Lung (tissue), 16 donors: Measurements from ENCODE around the gene PRKX. TPM values are rescaled to one million over a fixed set of nuclear protein-coding genes. Genes with fewer than 3 reads are reported as not detected.

Source experiments
- ATAC-seq: fragments of 200-7000 bp; cut with Tn5 transposase; one replicate; pipeline ENCODE4 v1.9.1; 2020; ENCODE audit warnings: moderate number of reproducible peaks; ENCODE audit not compliant: insufficient read depth, low FRiP score
- DNase-seq, 3 donors: peaks; one replicate each; pipeline ENCODE4 v3.0.0-alpha.2; 2013 to 2017
- H3K27ac ChIP-seq, 2 donors: one replicate each; pipeline ENCODE4 v1.5.1; 2013; ENCODE audit warnings: mild to moderate bottlenecking in 2 of 2, moderate library complexity in 2 of 2, control low read depth in 1 of 2, inconsistent platforms in 1 of 2, low read depth in 1 of 2, low read length in 1 of 2
- H3K27me3 ChIP-seq, 3 donors: one replicate each; pipeline ENCODE4 v1.5.1; 2013; ENCODE audit warnings: low read length in 2 of 3; ENCODE audit not compliant: control insufficient read depth in 3 of 3, insufficient read depth in 3 of 3
- H3K36me3 ChIP-seq, 4 donors: one replicate each; pipeline ENCODE4 v1.5.1; 2013; ENCODE audit warnings: low read length in 4 of 4, mild to moderate bottlenecking in 1 of 4, moderate library complexity in 1 of 4; ENCODE audit not compliant: control insufficient read depth in 4 of 4, insufficient read depth in 4 of 4
- H3K4me1 ChIP-seq, 5 donors: one replicate each; pipeline ENCODE4 v1.5.1; 2013; ENCODE audit warnings: low read length in 5 of 5, mild to moderate bottlenecking in 2 of 5, moderate library complexity in 1 of 5; ENCODE audit not compliant: control insufficient read depth in 5 of 5, insufficient read depth in 5 of 5
- H3K4me3 ChIP-seq: one replicate; pipeline ENCODE4 v1.5.1; 2013; ENCODE audit warnings: mild to moderate bottlenecking, control low read depth, moderate library complexity
- H3K9ac ChIP-seq, 2 donors: one replicate each; pipeline ENCODE4 v1.5.1; 2013; ENCODE audit warnings: low read length in 2 of 2, control low read depth in 1 of 2; ENCODE audit not compliant: insufficient read depth in 1 of 2
- H3K9me3 ChIP-seq, 4 donors: one replicate each; pipeline ENCODE4 v1.5.1; 2013; ENCODE audit warnings: low read length in 3 of 4, mild to moderate bottlenecking in 1 of 4, moderate library complexity in 1 of 4; ENCODE audit not compliant: control insufficient read depth in 4 of 4, insufficient read depth in 3 of 4
- CTCF ChIP-seq: IDR thresholded peaks from 2 replicates; pipeline ENCODE4 v1.5.1; 2012; ENCODE audit warnings: mild to moderate bottlenecking; ENCODE audit errors: control extremely low read depth, extremely low read depth
- WGBS, 2 donors: extraction: QIAGEN DNeasy Blood & Tissue Kit; methylation state at CpG; one replicate each; pipeline ENCODE4 v1.1.7; 2013; 5-methylcytosine and 5-hydroxymethylcytosine counted together
- long read RNA-seq, 5 donors: transcript quantifications; one replicate each; lab custom pipeline, GENCODE V29; 2026
- polyA plus RNA-seq, 2 donors: library from polyadenylated mRNA; stranded (reverse); fragments of 200-250 nt; gene quantifications; one replicate each; pipeline ENCODE4 v1.2.1, GENCODE V29; 2013
- total RNA-seq, 2 donors: library from RNA; depleted of rRNA in 1 of 2; stranded (reverse); fragments of >200 nt in 1 of 2; gene quantifications; one replicate each; pipeline ENCODE4 v1.2.1, GENCODE V29; 2014 to 2021
- donor health status: control.
- donor health status: control.
- donor health status: Bipolar disorder and iron deficiency.
- donor health status: healthy.
- donor health status: DM: yes; HTN: yes; CAD: no.

PRKX gene
- 10 to 100 TPM; 11.0 to 16.3 TPM for total RNA-seq
- polyA plus RNA-seq: 1 to 10 TPM; 5.5 to 6.0 TPM
- long read RNA-seq, donor 1, full-length matches to known transcripts: 1 of 1 reads
- long read RNA-seq, donor 1, partial matches to known transcripts: 0 of 1 reads
- long read RNA-seq, donor 1, other reads (novel, unspliced or antisense): 0 of 1 reads
- long read RNA-seq, donor 2, full-length matches to known transcripts: 1 of 1 reads
- long read RNA-seq, donor 2, partial matches to known transcripts: 0 of 1 reads
- long read RNA-seq, donor 2, other reads (novel, unspliced or antisense): 0 of 1 reads
- long read RNA-seq, donor 3, full-length matches to known transcripts: 1 of 1 reads
- long read RNA-seq, donor 3, partial matches to known transcripts: 0 of 1 reads
- long read RNA-seq, donor 3, other reads (novel, unspliced or antisense): 0 of 1 reads
- long read RNA-seq, donor 4: 0 reads
- long read RNA-seq, donor 5, full-length matches to known transcripts: 5 of 5 reads
- long read RNA-seq, donor 5, partial matches to known transcripts: 0 of 5 reads
- long read RNA-seq, donor 5, other reads (novel, unspliced or antisense): 0 of 5 reads

DNA sequence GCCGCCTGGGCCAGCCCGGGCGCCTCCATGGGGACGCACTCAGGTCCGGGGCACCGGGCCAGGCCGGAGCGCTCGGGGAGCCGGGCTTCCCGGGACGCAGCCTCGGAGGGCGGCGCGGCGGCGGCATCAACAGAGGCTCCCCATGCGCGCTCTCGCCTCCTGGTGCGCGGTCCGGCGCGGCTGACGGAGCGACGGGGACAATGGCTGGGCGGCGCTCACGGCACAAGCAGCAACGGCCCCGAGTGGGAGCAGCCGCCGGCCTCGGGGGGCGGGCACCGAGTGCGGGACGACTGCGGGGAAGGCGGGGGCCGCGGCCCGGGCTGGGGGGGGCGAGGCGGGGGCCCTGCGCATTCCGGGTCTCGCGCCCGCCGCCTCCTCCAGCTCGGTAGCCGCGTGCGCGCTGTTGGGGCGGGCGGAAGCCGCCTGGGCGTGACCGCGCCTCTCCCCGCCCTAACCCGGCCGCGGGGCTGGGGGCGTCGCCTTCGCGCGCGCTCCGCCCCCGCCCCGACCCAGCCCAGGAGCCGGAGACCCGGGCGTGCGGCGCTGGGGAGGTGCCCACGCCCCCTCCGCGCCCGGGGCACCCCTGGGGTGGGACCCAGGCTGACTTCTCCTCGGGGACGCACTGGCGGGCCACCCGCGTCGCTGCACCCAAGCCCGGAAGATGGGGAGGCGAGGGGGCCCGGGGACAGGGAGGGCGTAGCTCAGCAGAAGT, at the start of gene PRKX:
TSS of gene PRKX (minus strand) at position 425 of the 712 bp plus-strand sequence. CDS start at position 29, 396 bp downstream.
- Histone ChIP-seq H3K9ac (peak within 1 kb of the TSS in 1 of 2 donors; percentile 32), H3K4me1 (peaks cover 0 to 18% (median 0%) of the 10 kb centered on the region in 5 donors), H3K4me3 (peak within 1 kb of the TSS; percentile 71), H3K9me3 (no peaks in the 10 kb centered on the region), H3K36me3 (no peaks in the 10 kb centered on the region), H3K27me3 (peaks cover 0 to 36% (median 7%) of the 10 kb centered on the region in 3 donors), H3K27ac (peak within 1 kb of the TSS; percentile 56 to 79)
- ATAC-seq (peak; percentile 89), DNase-seq (peak; percentile 62 to 80 (median 70))
- no peak for TF ChIP-seq CTCF
- 1 to 2% methylated on average over 10 to 97 of the region's 97 CpGs for WGBS, 2 donors

- Histone ChIP-seq H3K27me3 (peaks cover 0 to 17% (median 0%) of the 10 kb centered on the region in 3 donors), H3K36me3 (no peaks in the 10 kb centered on the region), H3K9me3 (no peaks in the 10 kb centered on the region), H3K9ac (no peak overlapping the region), H3K4me1 (no peaks in the 10 kb centered on the region), H3K4me3 (no peak overlapping the region), H3K27ac (no peak overlapping the region)
- 46 to 59% methylated on average over 2 of the region's 2 CpGs for WGBS, 2 donors
- ATAC-seq (no peak), DNase-seq (no peak)
- TF ChIP-seq CTCF: no peak
These were observed 49.7 kb upstream of the PRKX start for GRCh38 chrX:3763111-3763510.

DNA sequence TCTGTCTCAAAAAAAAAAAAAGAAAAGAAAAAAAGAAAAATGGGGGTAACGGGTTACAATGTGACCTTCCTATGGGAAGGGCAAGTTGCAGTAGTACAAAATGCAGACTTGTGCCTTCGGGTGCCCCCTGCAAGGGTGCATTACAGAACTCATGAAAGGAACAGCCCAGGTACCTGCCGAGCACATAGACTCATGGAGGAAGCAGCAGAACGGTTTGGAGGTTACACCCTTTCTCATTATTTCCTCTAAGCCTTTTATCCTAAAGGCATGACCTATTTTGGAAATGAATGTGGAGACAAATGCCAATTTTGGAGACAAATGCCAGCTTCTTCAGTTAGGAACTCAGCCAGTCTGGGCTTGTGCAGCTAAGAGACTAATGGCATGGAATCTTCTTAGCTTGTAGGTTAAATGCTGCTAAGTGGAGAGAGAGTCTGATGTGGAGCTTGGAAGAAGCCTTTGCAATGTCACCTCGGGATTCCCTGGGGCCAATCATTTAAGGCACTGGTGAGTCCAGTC, 44.1 kb upstream of the PRKX start:
- ATAC-seq (no peak), DNase-seq (no peak)
- Histone ChIP-seq H3K36me3 (no peaks in the 10 kb centered on the region), H3K9me3 (no peaks in the 10 kb centered on the region), H3K4me1 (no peaks in the 10 kb centered on the region), H3K9ac (no peak overlapping the region), H3K4me3 (no peak overlapping the region), H3K27me3 (peaks cover 0 to 10% (median 0%) of the 10 kb centered on the region in 3 donors), H3K27ac (no peak overlapping the region)
- TF ChIP-seq CTCF: no peak
- WGBS, 2 donors: 69 to 86% methylated on average over 5 of the region's 5 CpGs
